GM12878 (cell line): ENCODE data around the gene DOCK1. TPM values are rescaled to one million over a fixed set of nuclear protein-coding genes. Genes with fewer than 3 reads are reported as not detected.

Experiments
- ATAC-seq: fragments of 200-7000 bp; cut with Tn5 transposase; 3 replicates; pipeline ENCODE4 v1.9.1; 2020; ENCODE audit warnings: mild to moderate bottlenecking, moderate library complexity
- BruUV-seq: library from RNA; stranded (reverse); fragments of 400-500 nt; replicated peaks from 2 replicates; lab custom pipeline; 2021; lab: Mats Ljungman, UMichigan
- CTCF ChIA-PET: fragments of 300-600 bp; sonication (Branson Sonifier 250); formaldehyde crosslinking; extraction: SDS; loops from one replicate; lab custom pipeline; 2021; ENCODE audit warnings: inconsistent platforms; lab: Yijun Ruan, JAX
- POLR2A ChIA-PET: fragments of 350-600 bp; formaldehyde crosslinking; extraction: SDS; loops from one replicate; lab custom pipeline; 2021; ENCODE audit warnings: inconsistent platforms; lab: Charles Lee
- RAD21 ChIA-PET: fragments of 300-600 bp; sonication (Branson Sonifier 250); formaldehyde crosslinking; loops from one replicate; lab custom pipeline; 2023; ENCODE audit warnings: antibody characterized with exemption; ENCODE audit not compliant: unreplicated experiment; lab: Charles Lee
- SMC1A ChIA-PET: fragments of 300-600 bp; sonication (Branson Sonifier 250); formaldehyde crosslinking; loops from one replicate; lab custom pipeline; 2023; ENCODE audit not compliant: unreplicated experiment, uncharacterized antibody; lab: Charles Lee
- DNase-seq: peaks from one replicate; pipeline ENCODE4 v3.0.0-alpha.2; 2011; ENCODE audit warnings: low read depth, low spot score
- FAIRE-seq: peaks from 3 replicates; lab custom pipeline; 2011; peaks lifted over from hg19 to GRCh38; lab: Jason Lieb, UNC
- H2AFZ ChIP-seq: 2 replicates; pipeline ENCODE4 v1.6.0; 2011; ENCODE audit warnings: low read depth, low read length, control low read depth; ENCODE audit not compliant: control insufficient read depth
- H3K27ac ChIP-seq: 2 replicates; pipeline ENCODE4 v1.5.1; 2011; ENCODE audit warnings: control low read depth; ENCODE audit not compliant: control insufficient read depth, insufficient read depth
- H3K27me3 ChIP-seq, 2 experiments: replicated peaks in 1 of 2; 2 replicates each; pipeline versions ENCODE4 v1.6.0 to v1.6.1; 2011; ENCODE audit warnings: low read length in 1 of 2; ENCODE audit not compliant: control insufficient read depth in 2 of 2, insufficient read depth in 2 of 2
- H3K36me3 ChIP-seq, 2 experiments: 2 replicates each; pipeline ENCODE4 v1.5.1; 2011; ENCODE audit warnings: low read length in 1 of 2; ENCODE audit not compliant: control insufficient read depth in 2 of 2, insufficient read depth in 2 of 2
- H3K4me1 ChIP-seq: 2 replicates; pipeline ENCODE4 v1.6.1; 2011; ENCODE audit warnings: mild to moderate bottlenecking, low read length, moderate library complexity, mixed read lengths; ENCODE audit not compliant: control insufficient read depth, insufficient read depth
- H3K4me2 ChIP-seq: 2 replicates; pipeline ENCODE4 v1.6.0; 2011; ENCODE audit warnings: control low read depth; ENCODE audit not compliant: control insufficient read depth, insufficient read depth
- H3K4me3 ChIP-seq: fragments of 200-600 bp; sonication (generic); 2 replicates; pipeline ENCODE4 v1.5.1; 2016
- H3K79me2 ChIP-seq: 2 replicates; pipeline ENCODE4 v1.6.0; 2011; ENCODE audit warnings: low read length; ENCODE audit not compliant: control insufficient read depth, insufficient read depth
- H3K9ac ChIP-seq: 2 replicates; pipeline ENCODE4 v1.8.0; 2011; ENCODE audit warnings: low read length, control low read depth, mixed read lengths; ENCODE audit not compliant: control insufficient read depth, insufficient read depth
- H3K9me3 ChIP-seq: replicated peaks from 3 replicates; pipeline ENCODE4 v1.5.1; 2011; ENCODE audit warnings: mild to moderate bottlenecking, low read length; ENCODE audit not compliant: control insufficient read depth, insufficient read depth
- H4K20me1 ChIP-seq: 2 replicates; pipeline ENCODE4 v1.6.0; 2011; ENCODE audit not compliant: control insufficient read depth, insufficient read depth
- CHD4 ChIP-seq: fragments of 200-600 bp; sonication (generic); IDR thresholded peaks from 2 replicates; pipeline ENCODE4 v1.6.1; 2016; ENCODE audit warnings: mild to moderate bottlenecking
- GATAD2B ChIP-seq: fragments of 450-650 bp; conservative IDR thresholded peaks from 2 replicates; pipeline ENCODE4 v1.6.1; 2017; ENCODE audit warnings: low read depth, mild to moderate bottlenecking, moderate library complexity
- IKZF2 ChIP-seq, 2 experiments: fragments of 450-650 bp; IDR thresholded peaks; 2 replicates each; pipeline ENCODE4 v1.6.1; 2017; ENCODE audit warnings: mild to moderate bottlenecking in 2 of 2, moderate library complexity in 2 of 2
- MEF2A ChIP-seq: IDR thresholded peaks from 2 replicates; pipeline ENCODE4 v1.6.1; 2011; ENCODE audit warnings: low read depth, mild to moderate bottlenecking, low read length, moderate library complexity; ENCODE audit not compliant: insufficient read depth
- MEF2B ChIP-seq: fragments of 450-650 bp; IDR thresholded peaks from 2 replicates; pipeline ENCODE4 v1.6.1; 2018; ENCODE audit warnings: mild to moderate bottlenecking, moderate library complexity; ENCODE audit not compliant: partially characterized antibody, poor library complexity, severe bottlenecking
- NFIC ChIP-seq: IDR thresholded peaks from 2 replicates; pipeline ENCODE4 v1.6.1; 2012; ENCODE audit warnings: low read depth, mild to moderate bottlenecking, inconsistent platforms, low read length, moderate library complexity
- RB1 ChIP-seq: fragments of 450-650 bp; formaldehyde crosslinking; IDR thresholded peaks from 2 replicates; pipeline ENCODE4 v1.6.1; 2017; ENCODE audit warnings: mild to moderate bottlenecking, borderline replicate concordance
- SP1 ChIP-seq: IDR thresholded peaks from one replicate; pipeline ENCODE4 v1.6.1; 2011; ENCODE audit warnings: low read depth, low read length
- TBL1XR1 ChIP-seq: IDR thresholded peaks from 2 replicates; pipeline ENCODE4 v1.6.1; 2012; ENCODE audit warnings: low read depth, low read length, improper control_type of control experiment
- ZZZ3 ChIP-seq: IDR thresholded peaks from 2 replicates; pipeline ENCODE4 v1.6.1; 2011; ENCODE audit warnings: low read depth; ENCODE audit not compliant: control insufficient read depth, insufficient read length
- WGBS: methylation state at CpG from one replicate; pipeline ENCODE4 v1.1.6; 2016; ENCODE audit warnings: low lambda C conversion rate; ENCODE audit not compliant: insufficient replicate concordance, insufficient coverage; ENCODE audit errors: missing lambda C conversion rate; 5-methylcytosine and 5-hydroxymethylcytosine counted together
- in situ Hi-C: fragments of 300-500 bp; cut with MboI; formaldehyde crosslinking; loops from 9 replicates; pipeline ENCODE4 v1.14.3; 2018; ENCODE audit warnings: mixed read lengths
- intact Hi-C: fragments of 100-400 bp; cut with micrococcal nuclease; formaldehyde crosslinking; loops from one replicate; pipeline ENCODE4 v1.14.2; 2022; ENCODE audit not compliant: unreplicated experiment
- polyA plus RNA-seq, 11 experiments: library from polyadenylated mRNA; depleted of rRNA in 4 of 11; unstranded in 6 of 11; stranded (reverse) in 5 of 11; fragments of >200 nt; fragmentation: Nextera tagmentation in 4 of 11; fragmentation: Illumina TruSeq in 1 of 11; extraction: Ambion mirVana in 4 of 11; extraction: Trizol in 1 of 11; gene quantifications; 1 replicate in 1 of 11; 2 replicates in 10 of 11; pipeline versions ENCODE4 v1.2.1 to v1.2.3, GENCODE V29; 2011 to 2016; ENCODE audit warnings: inconsistent platforms in 2 of 11, missing spikeins in 2 of 11, low read depth in 1 of 11
- total RNA-seq, 4 experiments: library from RNA; depleted of rRNA in 3 of 4; stranded (reverse); fragments of >200 nt in 3 of 4; fragmentation: Illumina TruSeq in 1 of 4; extraction: Trizol in 1 of 4; gene quantifications; 2 replicates each; pipeline versions ENCODE4 v1.2.1 to v1.2.3, GENCODE V29; 2013 to 2021
- TF ChIP-seq, protein P1 (sequence below): IDR thresholded peaks from 2 replicates; pipeline ENCODE4 v1.6.1; 2011; ENCODE audit warnings: mild to moderate bottlenecking, low read depth, low read length, moderate library complexity; ENCODE audit not compliant: insufficient replicate concordance
- TF ChIP-seq, protein P2 (sequence below): IDR thresholded peaks from 2 replicates; pipeline ENCODE4 v1.6.1; 2011; ENCODE audit warnings: low read depth, mild to moderate bottlenecking, low read length, moderate library complexity, borderline replicate concordance; ENCODE audit errors: extremely low read depth

Gene DOCK1
- total and polyA plus RNA-seq, 10 of the 15 experiments (the other 5 are each of a cell fraction or from before 2014, with no cell fraction given) = 0.05 to 0.18 TPM; not detected in 8

DNA sequence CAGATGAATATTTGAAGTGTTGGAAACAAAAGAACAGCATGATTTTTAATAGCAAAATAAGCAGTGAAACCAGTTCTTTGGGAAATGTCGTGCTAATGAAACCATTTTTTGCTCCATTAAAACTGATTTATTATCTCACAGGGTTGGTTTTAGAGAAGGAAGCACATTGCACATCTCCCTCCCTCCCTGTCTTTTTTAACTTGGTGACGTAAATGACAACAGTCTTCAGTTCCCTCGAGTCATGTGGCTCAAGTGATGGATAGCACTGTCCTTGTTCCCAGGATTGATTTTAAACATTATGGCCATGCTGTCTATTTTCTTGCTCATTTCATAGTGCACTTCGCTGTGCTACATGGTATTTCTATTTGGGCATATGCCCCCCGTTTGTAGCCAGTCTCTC, 105.9 kb downstream of the DOCK1 start:
- in situ Hi-C loops (no loop called here), intact Hi-C loops (no loop called here)
- Histone ChIP-seq H3K36me3 (no peaks in the 10 kb centered on the region), H3K9me3 (no peaks in the 10 kb centered on the region; the same call in 2 of the 3 replicates), H3K9ac (no peak overlapping the region), H3K4me3 (no peak overlapping the region), H2AFZ (no peak overlapping the region), H3K27me3 (no peaks in the 10 kb centered on the region), H4K20me1 (no peaks in the 10 kb centered on the region), H3K4me2 (no peak overlapping the region), H3K4me1 (no peaks in the 10 kb centered on the region), H3K27ac (no peak overlapping the region), H3K79me2 (no peaks in the 10 kb centered on the region)
- no TSS peak for BruUV-seq
- TF ChIP-seq, protein P1, sequence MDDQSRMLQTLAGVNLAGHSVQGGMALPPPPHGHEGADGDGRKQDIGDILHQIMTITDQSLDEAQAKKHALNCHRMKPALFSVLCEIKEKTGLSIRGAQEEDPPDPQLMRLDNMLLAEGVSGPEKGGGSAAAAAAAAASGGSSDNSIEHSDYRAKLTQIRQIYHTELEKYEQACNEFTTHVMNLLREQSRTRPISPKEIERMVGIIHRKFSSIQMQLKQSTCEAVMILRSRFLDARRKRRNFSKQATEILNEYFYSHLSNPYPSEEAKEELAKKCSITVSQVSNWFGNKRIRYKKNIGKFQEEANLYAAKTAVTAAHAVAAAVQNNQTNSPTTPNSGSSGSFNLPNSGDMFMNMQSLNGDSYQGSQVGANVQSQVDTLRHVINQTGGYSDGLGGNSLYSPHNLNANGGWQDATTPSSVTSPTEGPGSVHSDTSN = no peak
- no peak for FAIRE-seq
- ChIA-PET CTCF (no interaction called here), POLR2A (no interaction called here), SMC1A (no interaction called here), RAD21 (no interaction called here)
- WGBS = 3% methylated on average over 4 of the region's 5 CpGs
- no peak for DNase-seq
- ATAC-seq = no peak

DNA sequence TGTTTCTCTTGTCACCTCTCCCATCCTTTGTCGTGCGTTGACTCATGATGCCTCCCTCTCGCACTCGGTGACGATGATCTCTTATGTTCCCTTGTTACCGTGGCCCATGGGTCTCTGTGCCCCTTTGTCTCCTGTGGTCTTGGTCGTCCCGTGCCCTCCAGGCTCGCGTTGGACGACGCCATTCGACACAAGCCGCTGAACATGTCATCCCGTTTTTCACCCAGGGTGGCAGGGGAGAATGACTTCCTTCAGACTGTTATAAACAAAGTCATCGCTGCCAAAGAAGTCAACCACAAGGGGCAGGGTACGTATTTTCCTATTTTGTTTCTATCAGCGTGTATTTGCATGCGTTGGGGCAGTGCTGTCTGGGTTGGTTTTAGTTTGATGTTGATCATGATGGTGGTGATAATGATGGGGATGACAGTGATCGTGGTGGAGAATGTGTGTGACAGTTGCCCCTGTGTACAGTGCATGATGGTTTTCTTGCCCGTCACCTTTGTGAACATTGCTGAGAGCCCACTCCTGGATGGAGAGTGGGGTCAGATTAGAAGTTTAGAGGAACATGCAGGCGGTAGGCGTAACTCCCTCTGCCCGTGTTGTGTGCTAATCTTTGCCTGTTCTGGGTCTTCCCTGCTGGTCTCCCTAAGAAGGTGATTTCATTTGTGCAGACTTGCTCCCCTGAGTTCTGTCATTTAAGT, 107.0 kb downstream of the DOCK1 start:
- Histone ChIP-seq H3K9me3 (no peaks in the 10 kb centered on the region; the same call in 2 of the 3 replicates), H3K4me2 (no peak overlapping the region), H3K79me2 (no peaks in the 10 kb centered on the region), H3K9ac (no peak overlapping the region), H3K36me3 (no peaks in the 10 kb centered on the region), H2AFZ (no peak overlapping the region), H3K4me3 (no peak overlapping the region), H3K4me1 (no peaks in the 10 kb centered on the region), H3K27ac (no peak overlapping the region), H4K20me1 (no peaks in the 10 kb centered on the region), H3K27me3 (no peaks in the 10 kb centered on the region)
- no TSS peak for BruUV-seq
- DNase-seq (no peak), FAIRE-seq (no peak), ATAC-seq (no peak)
- 39% methylated on average over 24 of the region's 24 CpGs for WGBS
- ChIA-PET CTCF (no interaction called here), RAD21 (no interaction called here), SMC1A (no interaction called here), POLR2A (no interaction called here)
- in situ Hi-C loops (no loop called here), intact Hi-C loops (no loop called here)
- TF ChIP-seq TBL1XR1 = no peak
- no peak for TF ChIP-seq RB1
- no peak for TF ChIP-seq GATAD2B
- TF ChIP-seq SP1 = no peak
- no peak for TF ChIP-seq CHD4
- no peak for TF ChIP-seq NFIC
- TF ChIP-seq IKZF2 (IDR thresholded peaks at IDR 0.05) = no peak
- TF ChIP-seq ZZZ3 = no peak
- TF ChIP-seq, protein P2, sequence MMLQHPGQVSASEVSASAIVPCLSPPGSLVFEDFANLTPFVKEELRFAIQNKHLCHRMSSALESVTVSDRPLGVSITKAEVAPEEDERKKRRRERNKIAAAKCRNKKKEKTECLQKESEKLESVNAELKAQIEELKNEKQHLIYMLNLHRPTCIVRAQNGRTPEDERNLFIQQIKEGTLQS = no peak
- no peak for TF ChIP-seq MEF2B
- no peak for TF ChIP-seq MEF2A
